Pancreas (tissue), 10 donors: ENCODE measurements around the gene ADM2. TPM values are rescaled to one million over a fixed set of nuclear protein-coding genes. Genes with fewer than 3 reads are reported as not detected.

Experiments
- ATAC-seq, 4 donors: fragments of 200-7000 bp; cut with Tn5 transposase; one replicate each; pipeline versions ENCODE4 v1.8.0 to v1.9.1; 2020; ENCODE audit warnings: mild to moderate bottlenecking in 4 of 4, moderate library complexity in 4 of 4
- DNase-seq, 6 donors: peaks; one replicate each; pipeline ENCODE4 v3.0.0-alpha.2; 2020
- FAIRE-seq: peaks from 2 replicates; lab custom pipeline; 2012; peaks lifted over from hg19 to GRCh38; lab: Jason Lieb, UNC
- H3K27ac ChIP-seq, 4 donors: fragments of 200-600 bp; sonication (generic); 1 replicate in 3 of 4; 2 replicates in 1 of 4; pipeline versions ENCODE4 v1.5.0 to v1.8.0; 2020
- H3K27me3 ChIP-seq, 4 donors: fragments of 200-600 bp; one replicate each; pipeline ENCODE4 v1.8.0; 2021
- H3K36me3 ChIP-seq, 3 donors: fragments of 200-600 bp; sonication (generic) in 1 of 3; one replicate each; pipeline versions ENCODE4 v1.5.0 to v1.8.0; 2020 to 2021
- H3K4me1 ChIP-seq, 3 donors: fragments of 200-600 bp; one replicate each; pipeline ENCODE4 v1.8.0; 2021
- H3K4me3 ChIP-seq, 4 donors: fragments of 200-600 bp; sonication (generic) in 2 of 4; one replicate each; pipeline versions ENCODE4 v1.5.0 to v1.8.0; 2020 to 2021
- H3K9me3 ChIP-seq, 4 donors: fragments of 200-600 bp; one replicate each; pipeline ENCODE4 v1.8.0; 2021
- CTCF ChIP-seq, 4 donors: fragments of 200-600 bp; sonication (generic) in 3 of 4; IDR thresholded peaks; one replicate each; pipeline versions ENCODE4 v1.5.0 to v1.8.0; 2021; ENCODE audit warnings: antibody characterized with exemption in 4 of 4
- WGBS, 2 donors: extraction: QIAGEN DNeasy Blood & Tissue Kit; methylation state at CpG; one replicate each; pipeline ENCODE4 v1.1.7; 2013; 5-methylcytosine and 5-hydroxymethylcytosine counted together
- intact Hi-C, 3 donors: fragments of 100-400 bp; cut with DNase I; formaldehyde crosslinking; loops; one replicate each; pipeline versions ENCODE4 v1.11.1 to v1.14.2; 2022
- polyA plus RNA-seq, 2 donors: library from polyadenylated mRNA; stranded (reverse); fragments of 200-250 nt; gene quantifications; one replicate each; pipeline ENCODE4 v1.2.3, GENCODE V29; 2013
- total RNA-seq, 6 donors: library from RNA; stranded (reverse); fragmentation: NEBNext Ultra II Directional in 4 of 6; extraction: Animal tissue kit (Norgen Biotek cat#: 25700) in 4 of 6; gene quantifications; one replicate each; pipeline versions ENCODE4 v1.2.1 to v1.2.4, GENCODE V29; 2021 to 2023
- donor health status: healthy with polysubstance abuse.
- donor health status: DM: no; HTN: no; CAD: no; lungs with moderate emphysema.
- donor health status: DM: no; HTN: no; CAD: no.
- donor health status: control.
- donor health status: control.
- donor health status: Bipolar disorder and iron deficiency.
- donor health status: DM: yes; HTN: yes; CAD: no.
- donor health status: DM: no; HTN: no; CAD: no.
- donor health status: DM: no; HTN: no; CAD: no.
- donor health status: DM: yes; HTN: yes; CAD: no.

Gene ADM2
- total and polyA plus RNA-seq, 8 donors: 2.1 to 44.3 (median 5.8) TPM

- peaks cover 0 to 31% (median 8%) of the 10 kb centered on the region in 3 donors for H3K36me3 ChIP-seq
- no peaks in the 10 kb centered on the region for H3K4me1 ChIP-seq
- 90 to 93% methylated on average over 8 of the region's 8 CpGs for WGBS, 2 donors
- no peaks in the 10 kb centered on the region for H3K27me3 ChIP-seq
- no peak for FAIRE-seq
- no peak overlapping the region for H3K27ac ChIP-seq
- H3K4me3 ChIP-seq: no peak overlapping the region
- TF ChIP-seq CTCF (IDR thresholded peaks at IDR 0.05): no peak
- H3K9me3 ChIP-seq: no peaks in the 10 kb centered on the region
- DNase-seq: no peak
- no peak for ATAC-seq
- intact Hi-C loops: no loop called here
Measured at GRCh38 chr22:50516068-50516467, 34.7 kb downstream of the ADM2 start.

GRCh38 chr22:50516891-50517290 lies 35.5 kb downstream of the ADM2 start:
- no peak overlapping the region for H3K27ac ChIP-seq
- no peak for FAIRE-seq
- no peaks in the 10 kb centered on the region for H3K27me3 ChIP-seq
- no peak for DNase-seq
- no peak for TF ChIP-seq CTCF (IDR thresholded peaks at IDR 0.05)
- peaks cover 0 to 34% (median 8%) of the 10 kb centered on the region in 3 donors for H3K36me3 ChIP-seq
- no peak for ATAC-seq
- WGBS, 2 donors: 83 to 84% methylated on average over 16 of the region's 16 CpGs
- no peak overlapping the region for H3K4me3 ChIP-seq
- no peaks in the 10 kb centered on the region for H3K4me1 ChIP-seq
- intact Hi-C loops: no loop called here
- no peaks in the 10 kb centered on the region for H3K9me3 ChIP-seq

- no peak for ATAC-seq
- Histone ChIP-seq H3K36me3 (peaks cover 0 to 42% (median 13%) of the 10 kb centered on the region in 3 donors), H3K27ac (no peak overlapping the region), H3K4me3 (no peak overlapping the region), H3K27me3 (no peaks in the 10 kb centered on the region), H3K4me1 (no peaks in the 10 kb centered on the region), H3K9me3 (no peaks in the 10 kb centered on the region)
- intact Hi-C loops: no loop called here
- no peak for TF ChIP-seq CTCF (IDR thresholded peaks at IDR 0.05)
- 87 to 89% methylated on average over 20 of the region's 20 CpGs for WGBS, 2 donors
- no peak for FAIRE-seq
- DNase-seq: peak in 1 of 6 donors; percentile 39
Measured at GRCh38 chr22:50517495-50518260, 36.3 kb downstream of the ADM2 start.

- no peaks in the 10 kb centered on the region for H3K4me1 ChIP-seq
Measured at GRCh38 chr22:50518606-50519005, 37.3 kb downstream of the ADM2 start.

More at GRCh38 chr22:50518606-50519005, 37.3 kb downstream of the ADM2 start:
- no peak overlapping the region for H3K4me3 ChIP-seq
- no peaks in the 10 kb centered on the region for H3K27me3 ChIP-seq
- DNase-seq (peak in 1 of 6 donors; percentile 50), ATAC-seq (no peak), FAIRE-seq (no peak)
- 94% methylated on average over 7 of the region's 7 CpGs for WGBS, 2 donors
- H3K27ac ChIP-seq: no peak overlapping the region
- intact Hi-C loops: no loop called here
- no peak for TF ChIP-seq CTCF (IDR thresholded peaks at IDR 0.05)
- H3K36me3 ChIP-seq: peaks cover 0 to 51% (median 19%) of the 10 kb centered on the region in 3 donors
- no peaks in the 10 kb centered on the region for H3K9me3 ChIP-seq
